Upper lobe of left lung (tissue), 4 donors: ENCODE data around the gene B3GNT9.

Experiments used
- POLR2A ChIP-seq, 4 donors: fragments of 450-650 bp; IDR thresholded peaks; one replicate each; pipeline ENCODE4 v1.5.1; 2016 to 2017; ENCODE audit warnings: antibody characterized with exemption in 4 of 4, mild to moderate bottlenecking in 2 of 4
- POLR2AphosphoS5 ChIP-seq, 2 donors: sonication (generic); formaldehyde crosslinking; IDR thresholded peaks; one replicate each; pipeline ENCODE4 v1.5.1; 2017; ENCODE audit warnings: antibody characterized with exemption in 2 of 2

DNA sequence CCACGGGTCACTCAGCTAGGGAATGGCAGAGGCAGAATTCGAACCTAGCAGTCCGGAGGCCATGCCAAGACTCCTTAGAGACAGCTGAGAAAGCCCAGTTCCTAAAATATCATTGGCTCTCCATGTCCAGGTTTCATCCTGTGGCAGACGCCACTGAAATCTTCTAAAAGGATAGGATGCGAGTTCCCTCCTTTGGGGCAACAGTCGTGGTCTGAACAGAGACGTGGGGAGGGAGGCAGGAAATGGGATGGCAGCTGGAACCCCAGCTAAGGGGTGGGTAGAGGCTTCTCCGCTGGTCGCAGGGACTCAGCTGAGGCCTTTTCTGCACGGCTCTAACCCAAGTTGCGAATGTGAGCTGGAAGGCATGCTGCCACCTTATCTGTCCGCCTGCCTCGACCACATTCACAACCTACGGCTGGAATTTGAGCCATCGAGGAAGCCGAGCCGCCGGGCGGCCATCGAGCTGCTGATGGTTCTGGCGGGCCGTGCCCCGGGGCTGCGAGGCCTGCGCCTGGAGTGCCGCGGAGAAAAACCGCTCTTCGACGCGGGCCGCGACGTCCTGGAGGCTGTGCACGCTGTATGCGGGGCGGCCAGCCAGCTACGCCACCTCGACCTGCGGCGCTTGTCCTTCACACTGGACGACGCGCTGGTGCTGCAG lies 11.8 kb upstream of the B3GNT9 start:
- TF ChIP-seq POLR2AphosphoS5 (IDR thresholded peaks at IDR 0.05), result no peak
- TF ChIP-seq POLR2A (IDR thresholded peaks at IDR 0.05), result no peak
